ENCODE measurements around the gene TMEM91. TPM values are rescaled to one million over a fixed set of nuclear protein-coding genes. Genes with fewer than 3 reads are reported as not detected.
"Not testable (repeated sequence)": the region's sequence is repeated elsewhere in the genome, so short reads cannot be mapped to it uniquely, and the experiment has no call there.

TMEM91 gene
- 23.5 TPM for total RNA-seq

DNA sequence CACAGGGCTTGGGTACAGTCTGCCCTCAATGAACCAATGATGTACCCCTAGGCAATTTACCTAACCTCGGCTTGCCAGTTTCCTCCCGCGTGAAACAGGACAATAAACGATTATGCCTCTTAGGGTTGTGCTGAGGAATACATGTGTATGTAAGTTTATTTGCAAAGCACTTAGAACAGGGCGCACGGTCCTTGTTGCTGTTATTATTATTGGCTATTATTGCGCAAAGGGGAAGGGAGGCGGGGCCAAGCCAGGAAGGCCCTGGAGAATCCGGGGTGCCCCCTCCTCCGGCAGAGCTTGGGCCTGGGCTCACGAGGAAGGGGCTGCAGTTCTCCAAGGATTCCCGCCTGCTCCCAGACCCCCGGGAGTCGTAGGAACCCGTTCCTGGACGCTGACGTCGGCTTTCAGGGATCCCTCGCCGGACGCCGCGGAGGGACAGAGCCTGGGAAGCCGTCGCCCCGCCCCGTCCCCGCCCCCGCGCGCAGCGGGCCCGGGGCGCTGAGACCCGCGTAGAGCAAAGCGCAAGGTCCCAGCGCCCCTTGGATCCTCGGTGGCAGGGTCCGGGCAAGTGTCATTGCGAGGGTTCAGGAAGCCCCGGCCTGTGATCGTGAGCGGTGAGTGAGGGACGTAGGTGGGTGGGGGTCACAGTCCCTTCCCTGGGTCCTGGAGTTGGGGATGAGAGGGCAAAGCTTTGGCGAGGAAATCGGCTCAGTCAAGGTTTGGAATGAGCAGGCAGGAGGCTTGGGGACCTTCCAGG is at the start of gene TMEM91:
TSS of gene TMEM91 (plus strand) at position 293 of the 757 bp plus-strand sequence. CDS start 1,777 bp downstream, outside the sequence.
- DNase-seq (ENCODE audit: low spot score) (peak; percentile 71), ATAC-seq (peak; percentile 73)
- intact Hi-C loops (cut with DNase I), result no loop called here

DNA sequence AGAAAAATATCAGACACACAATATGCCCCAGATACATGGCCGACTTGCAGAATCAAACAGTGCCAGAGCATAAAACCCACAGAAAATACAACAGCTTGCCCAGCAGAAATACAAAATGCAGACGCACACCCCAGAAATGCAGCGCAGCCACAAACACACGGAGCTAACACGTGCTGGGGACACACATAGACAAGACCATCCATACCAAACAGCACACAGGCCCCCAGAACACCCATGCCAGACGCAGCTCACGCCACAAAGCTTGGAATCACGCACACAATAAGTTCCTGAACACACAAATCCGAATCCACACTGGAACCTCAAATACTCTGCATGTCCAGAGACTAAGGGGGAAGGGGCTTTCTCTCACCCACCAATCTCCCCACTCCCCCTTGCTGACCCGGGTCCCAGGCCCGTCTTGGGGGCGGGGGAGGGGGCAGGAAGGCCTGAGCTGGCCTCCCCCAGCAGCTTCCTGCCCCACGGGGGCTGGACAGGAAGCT is 49.2 kb upstream of the TMEM91 start:
- intact Hi-C loops (cut with DNase I), result no loop called here
- no peak for ATAC-seq
- DNase-seq (ENCODE audit: low spot score), result no peak

DNA sequence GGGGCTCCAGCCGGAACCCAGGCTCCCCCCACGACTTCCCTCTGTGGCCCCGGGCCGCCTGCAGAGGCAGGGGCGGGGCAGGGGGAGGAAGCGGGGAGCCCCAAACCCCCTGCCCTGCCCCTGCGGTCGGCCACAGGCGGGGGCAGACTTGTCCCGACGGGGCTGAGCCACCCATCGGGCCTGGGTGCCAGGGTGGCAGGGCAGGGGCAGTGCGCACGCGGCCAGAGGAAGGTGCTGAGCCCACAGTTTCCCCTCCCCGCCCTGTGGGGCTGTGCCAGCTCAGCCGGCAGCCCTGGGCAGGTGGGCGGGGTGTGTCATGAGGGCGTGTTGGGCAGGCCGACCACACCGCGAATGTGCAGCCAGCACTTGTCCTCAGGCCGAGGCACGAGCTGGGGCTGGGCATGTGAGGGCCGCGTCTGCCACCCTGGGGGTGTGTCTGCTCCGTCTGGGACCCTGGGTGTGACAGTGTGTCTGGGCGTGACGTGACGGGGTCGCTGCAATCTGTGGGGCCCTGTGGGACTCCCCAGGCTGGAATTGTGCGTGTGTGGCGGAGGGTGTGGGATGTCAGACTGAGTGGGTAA is 48.7 kb upstream of the TMEM91 start:
- ATAC-seq (peak; percentile 29), DNase-seq (ENCODE audit: low spot score) (peak; percentile 76)
- intact Hi-C loops (cut with DNase I), result no loop called here

DNA sequence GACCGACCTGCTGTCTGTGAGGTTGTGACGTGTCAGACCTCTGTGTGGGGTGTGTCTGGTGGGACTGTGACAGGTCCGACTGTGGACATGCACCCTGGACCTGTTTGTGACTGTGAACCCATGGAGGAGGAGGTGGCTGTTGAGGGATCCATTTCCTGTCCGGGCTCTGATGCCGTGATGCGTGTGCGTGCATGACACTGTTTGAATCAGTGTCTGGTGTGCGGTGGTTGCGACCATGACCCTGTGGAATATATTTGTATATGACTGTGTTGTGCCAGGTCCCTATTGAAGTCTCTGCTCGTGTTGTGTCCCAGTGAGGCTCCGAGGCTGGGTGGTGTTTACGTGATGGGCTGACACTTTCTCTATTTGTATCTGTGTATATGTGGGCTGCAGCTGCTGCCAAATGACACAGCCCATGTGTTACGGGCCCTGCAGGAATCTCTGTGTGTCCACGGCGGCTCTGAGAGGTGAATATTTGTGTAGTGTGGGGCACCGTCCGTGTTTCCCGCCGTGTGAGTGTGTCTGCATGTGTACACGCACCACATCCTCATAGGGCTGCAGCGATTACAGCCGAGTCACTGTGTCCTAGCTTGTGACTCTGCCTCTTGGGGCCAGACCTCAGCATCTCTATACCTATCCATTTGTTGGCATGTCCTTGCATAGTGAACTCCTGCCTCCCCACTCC is 48.0 kb upstream of the TMEM91 start:
- DNase-seq (ENCODE audit: low spot score) (no peak), ATAC-seq (peak; percentile 3)
- intact Hi-C loops (cut with DNase I), result no loop called here

DNA sequence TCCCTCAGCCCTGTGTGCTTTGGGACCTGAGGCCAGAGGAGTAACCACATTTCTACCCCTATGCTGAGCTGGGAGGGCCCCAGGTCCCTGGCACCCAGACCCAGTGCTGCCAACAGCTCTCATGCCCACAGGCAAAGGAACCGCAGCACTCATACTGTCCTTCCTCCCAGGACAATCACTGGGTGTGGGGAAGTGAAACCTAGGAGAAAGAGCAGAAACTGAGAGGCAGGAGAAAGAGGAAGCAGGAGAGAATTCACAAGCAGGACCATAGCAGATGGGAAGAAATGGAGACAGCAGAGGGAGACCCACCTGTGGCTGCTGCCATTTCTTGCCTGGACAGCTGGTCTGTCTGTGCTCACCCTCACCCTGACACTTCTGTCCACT is 47.5 kb upstream of the TMEM91 start:
- ATAC-seq, result peak; percentile 20
- DNase-seq (ENCODE audit: low spot score), result no peak
- intact Hi-C loops (cut with DNase I), result no loop called here

DNA sequence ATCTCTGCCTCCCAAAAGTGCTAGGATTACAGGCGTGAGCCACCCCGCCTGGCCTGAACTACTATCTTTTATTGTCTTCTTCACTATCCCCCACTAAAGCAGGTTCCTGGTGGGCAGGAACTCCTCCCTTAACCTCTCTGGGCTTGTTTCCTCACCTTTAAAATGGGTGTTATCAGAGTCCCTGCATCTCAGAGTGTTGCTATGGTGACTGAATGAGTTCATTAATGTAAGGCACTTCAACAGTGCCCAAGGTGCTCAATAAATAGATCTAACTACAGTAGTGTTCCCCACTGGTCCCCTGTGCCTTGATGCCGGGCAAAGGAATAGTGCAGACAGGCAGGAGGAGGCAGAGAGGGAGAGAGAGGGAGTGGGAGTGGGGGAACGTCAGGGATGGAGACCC is 45.9 kb upstream of the TMEM91 start:
- no peak for ATAC-seq
- no peak for DNase-seq (ENCODE audit: low spot score)
- intact Hi-C loops (cut with DNase I), result no loop called here

DNA sequence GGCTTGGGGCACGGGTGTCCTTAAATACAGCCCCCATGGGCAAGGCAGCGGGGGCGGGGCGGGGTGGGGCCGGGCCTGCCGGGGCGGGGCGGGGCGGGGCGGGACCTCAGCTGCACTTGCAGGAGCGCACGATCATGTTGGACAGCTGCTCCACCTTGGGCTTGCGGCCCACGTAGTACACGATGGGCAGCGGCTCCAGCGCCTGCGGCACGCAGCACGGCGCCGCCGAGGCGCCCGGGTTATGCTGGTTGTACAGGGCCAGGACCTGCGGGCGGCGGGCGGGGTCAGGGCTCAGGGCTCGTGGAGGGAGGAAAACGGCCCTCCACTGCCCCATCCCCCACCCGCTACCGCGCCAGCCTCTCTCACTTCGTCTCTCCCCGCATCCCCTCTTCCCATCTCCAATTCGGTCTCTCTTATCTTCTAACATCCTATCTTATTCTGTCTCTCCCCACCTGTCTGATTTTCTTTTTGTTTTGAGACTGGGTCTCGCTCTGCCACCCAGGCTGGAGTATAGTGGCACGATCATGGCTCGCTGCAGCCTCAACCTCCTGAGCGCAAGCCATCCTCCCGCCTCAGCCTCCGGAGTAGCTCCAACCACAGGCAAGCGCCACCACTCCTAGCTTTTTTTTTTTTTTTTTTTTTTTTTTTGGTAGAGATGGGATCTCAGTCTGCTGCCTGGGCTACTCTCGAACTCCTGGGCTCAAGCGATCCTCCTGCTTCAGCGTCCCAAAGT is 45.2 kb upstream of the TMEM91 start:
- DNase-seq (ENCODE audit: low spot score) (no peak), ATAC-seq (no peak)
- intact Hi-C loops (cut with DNase I), result no loop called here

DNA sequence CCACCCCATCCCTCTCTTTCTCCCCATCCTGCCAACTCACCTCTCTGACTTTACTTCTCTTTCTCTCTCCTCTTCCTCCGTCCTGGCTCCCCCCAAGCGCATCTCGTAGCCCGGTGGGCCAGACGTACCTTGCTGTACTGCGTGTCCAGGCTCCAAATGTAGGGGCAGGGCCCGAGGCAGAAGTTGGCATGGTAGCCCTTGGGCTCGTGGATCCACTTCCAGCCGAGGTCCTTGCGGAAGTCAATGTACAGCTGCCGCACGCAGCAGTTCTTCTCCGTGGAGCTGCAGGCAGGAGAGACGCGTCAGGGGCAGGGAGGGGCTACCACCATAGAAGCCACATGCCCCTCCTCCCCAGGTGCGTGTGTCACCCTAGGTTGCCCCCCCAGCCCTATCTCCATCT is 44.3 kb upstream of the TMEM91 start:
- intact Hi-C loops (cut with DNase I), result no loop called here
- DNase-seq (ENCODE audit: low spot score), result no peak
- ATAC-seq, result no peak

DNA sequence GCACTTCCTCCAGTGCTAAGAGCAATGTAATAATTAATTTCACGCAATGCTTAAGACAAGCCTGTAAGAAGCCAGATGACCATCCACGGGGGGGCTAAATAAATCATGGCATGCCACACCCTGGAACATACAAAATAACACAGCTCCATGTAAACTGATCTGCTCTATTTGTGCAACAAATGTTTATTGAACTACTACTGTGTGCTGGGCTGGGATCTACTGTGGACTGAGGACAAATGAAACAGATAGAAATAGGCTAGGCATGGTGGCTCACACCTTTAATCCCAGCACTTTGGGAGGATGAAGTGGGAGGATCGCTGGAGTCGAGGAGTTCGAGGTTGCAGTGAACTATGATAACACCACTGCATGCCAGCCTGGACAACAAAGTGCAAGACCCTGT is 43.9 kb upstream of the TMEM91 start:
- no peak for DNase-seq (ENCODE audit: low spot score)
- intact Hi-C loops (cut with DNase I), result no loop called here
- no peak for ATAC-seq

DNA sequence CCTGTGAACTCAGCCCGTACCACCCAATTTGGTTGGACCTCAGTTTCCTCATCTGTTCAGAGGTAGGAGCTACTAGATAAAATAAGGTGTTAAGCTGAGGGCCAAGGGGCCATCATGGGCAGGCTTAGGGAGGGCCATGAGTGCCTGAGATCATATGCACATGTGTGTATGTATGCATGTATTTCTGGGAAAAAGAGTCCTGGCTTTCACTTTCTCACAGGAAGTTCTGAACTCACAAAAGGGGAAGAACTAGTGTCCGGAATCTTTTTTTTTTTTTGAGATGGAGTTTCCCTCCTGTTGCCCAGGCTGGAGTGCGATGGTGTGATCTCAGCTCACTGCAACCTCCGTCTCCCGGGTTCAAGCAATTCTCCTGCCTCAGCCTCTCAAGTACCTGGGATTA is 41.5 kb upstream of the TMEM91 start:
- DNase-seq (ENCODE audit: low spot score), result no peak
- intact Hi-C loops (cut with DNase I), result no loop called here
- peak; percentile 45 for ATAC-seq

DNA sequence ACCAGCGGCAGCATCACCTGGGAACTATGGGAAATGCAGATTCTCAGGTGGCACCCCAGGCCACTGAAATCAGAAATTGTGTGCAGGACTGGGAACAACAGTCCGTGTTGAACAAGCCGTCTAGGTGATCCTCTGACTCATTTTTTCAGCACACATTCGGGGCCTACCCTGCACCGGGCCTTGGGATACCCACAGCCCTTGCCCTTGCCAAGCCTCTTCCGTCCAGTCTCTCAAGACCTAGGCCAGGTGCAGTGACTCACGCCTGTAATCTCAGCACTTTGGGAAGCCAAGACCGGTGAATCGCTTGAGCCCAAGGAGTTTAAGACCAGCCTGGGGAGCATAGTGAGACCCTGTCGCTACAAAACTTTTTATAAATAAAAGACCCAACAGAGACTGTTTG is 40.9 kb upstream of the TMEM91 start:
- intact Hi-C loops (cut with DNase I), result no loop called here
- no peak for ATAC-seq
- no peak for DNase-seq (ENCODE audit: low spot score)

DNA sequence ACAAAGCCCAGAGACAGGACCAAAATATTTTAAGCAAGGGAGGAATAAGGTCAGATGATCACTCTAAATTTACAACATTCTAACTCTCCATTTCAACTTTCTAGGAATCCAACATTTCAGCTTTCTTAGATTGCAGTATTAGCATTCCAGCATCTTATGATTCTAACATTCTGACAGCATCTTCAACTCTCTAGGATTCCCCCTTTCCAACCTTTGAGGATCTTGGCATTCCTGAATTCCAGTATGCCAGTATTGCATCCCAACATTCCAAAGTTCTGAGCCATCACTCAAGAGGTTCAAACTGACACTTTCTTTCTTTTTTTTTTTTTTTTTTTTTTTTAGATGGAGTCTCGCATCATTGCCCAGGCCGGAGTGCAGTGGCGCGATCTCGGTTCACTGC is 36.4 kb upstream of the TMEM91 start:
- ATAC-seq, result no peak
- intact Hi-C loops (cut with DNase I), result no loop called here
- no peak for DNase-seq (ENCODE audit: low spot score)

DNA sequence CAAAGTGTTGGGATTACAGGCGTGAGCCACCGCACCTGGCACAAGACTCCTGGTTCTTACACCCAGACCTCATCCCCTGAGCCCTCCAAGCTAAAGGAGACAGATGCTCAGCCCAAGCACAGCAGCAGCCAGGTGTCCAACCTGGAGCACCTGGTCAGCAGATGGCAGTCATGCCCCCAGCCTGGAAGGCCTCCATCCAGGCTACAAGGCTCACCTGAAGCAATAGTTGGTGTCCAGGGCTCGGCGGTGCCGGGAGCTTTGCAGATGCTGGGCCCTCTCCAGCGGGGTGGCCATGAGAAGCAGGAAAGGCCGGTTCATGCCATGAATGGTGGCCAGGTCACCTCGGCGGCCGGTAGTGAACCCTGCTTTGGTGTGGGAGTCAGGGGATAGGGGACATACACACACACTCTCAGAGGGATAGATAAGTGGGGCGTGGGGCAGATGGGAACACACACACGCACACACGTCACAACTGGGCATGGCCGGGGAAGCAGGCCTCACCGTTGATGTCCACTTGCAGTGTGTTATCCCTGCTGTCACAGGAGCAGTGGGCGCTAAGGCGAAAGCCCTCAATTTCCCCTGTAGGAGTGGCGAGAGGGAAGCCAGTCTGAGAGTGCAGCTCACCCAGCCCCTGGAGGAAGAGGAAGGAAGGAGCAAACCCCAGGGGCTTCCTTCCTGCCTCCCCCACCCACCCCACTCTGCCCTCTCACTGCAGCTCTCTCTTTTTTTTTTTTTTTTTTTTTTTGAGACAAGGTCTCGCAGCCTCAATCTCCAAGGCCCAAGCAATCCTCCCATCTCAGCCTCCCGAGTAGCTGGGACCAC is 34.5 kb upstream of the TMEM91 start:
- DNase-seq (ENCODE audit: low spot score) (no peak), ATAC-seq (no peak)
- intact Hi-C loops (cut with DNase I), result no loop called here

DNA sequence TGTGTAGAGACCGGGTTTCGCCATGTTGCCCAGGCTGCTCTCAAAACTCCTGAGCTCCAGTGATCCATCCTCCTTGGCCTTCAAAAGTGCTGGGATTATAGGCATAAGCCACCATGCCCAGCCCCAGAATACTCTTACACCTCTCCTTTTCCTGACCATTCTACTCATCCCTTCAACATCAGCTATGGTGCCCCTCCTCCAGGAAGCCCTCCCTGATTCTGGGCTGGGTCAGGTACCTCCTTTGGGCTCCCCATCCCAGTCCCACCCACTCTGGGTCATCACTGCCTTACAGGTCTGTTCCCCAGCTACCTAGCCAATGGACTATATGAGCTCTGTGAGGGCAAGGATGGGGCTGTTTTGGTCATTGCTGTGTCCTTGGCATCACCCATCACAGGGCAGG is 32.2 kb upstream of the TMEM91 start:
- ATAC-seq (no peak), DNase-seq (ENCODE audit: low spot score) (no peak)
- intact Hi-C loops (cut with DNase I), result no loop called here

DNA sequence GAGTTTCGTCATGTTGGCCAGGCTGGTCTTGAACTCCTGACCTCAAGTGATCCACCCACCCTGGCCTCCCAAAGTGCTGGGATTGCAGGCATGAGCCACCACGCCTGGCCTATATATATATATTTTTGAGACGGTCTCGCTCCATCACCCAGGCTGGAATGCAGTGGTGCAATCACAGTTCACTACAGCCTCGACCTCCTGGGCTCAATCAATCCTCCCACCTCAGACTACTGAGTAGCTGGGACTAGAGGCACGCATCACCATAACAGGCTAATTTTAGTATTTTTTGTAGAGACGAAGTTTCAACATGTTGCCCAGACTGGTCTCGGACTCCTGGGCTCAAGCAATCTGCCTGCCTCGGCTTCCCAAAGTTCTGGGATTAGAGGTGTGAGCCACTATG is 29.4 kb upstream of the TMEM91 start:
- intact Hi-C loops (cut with DNase I); ATAC-seq; DNase-seq (ENCODE audit: low spot score): not testable (repeated sequence)

DNA sequence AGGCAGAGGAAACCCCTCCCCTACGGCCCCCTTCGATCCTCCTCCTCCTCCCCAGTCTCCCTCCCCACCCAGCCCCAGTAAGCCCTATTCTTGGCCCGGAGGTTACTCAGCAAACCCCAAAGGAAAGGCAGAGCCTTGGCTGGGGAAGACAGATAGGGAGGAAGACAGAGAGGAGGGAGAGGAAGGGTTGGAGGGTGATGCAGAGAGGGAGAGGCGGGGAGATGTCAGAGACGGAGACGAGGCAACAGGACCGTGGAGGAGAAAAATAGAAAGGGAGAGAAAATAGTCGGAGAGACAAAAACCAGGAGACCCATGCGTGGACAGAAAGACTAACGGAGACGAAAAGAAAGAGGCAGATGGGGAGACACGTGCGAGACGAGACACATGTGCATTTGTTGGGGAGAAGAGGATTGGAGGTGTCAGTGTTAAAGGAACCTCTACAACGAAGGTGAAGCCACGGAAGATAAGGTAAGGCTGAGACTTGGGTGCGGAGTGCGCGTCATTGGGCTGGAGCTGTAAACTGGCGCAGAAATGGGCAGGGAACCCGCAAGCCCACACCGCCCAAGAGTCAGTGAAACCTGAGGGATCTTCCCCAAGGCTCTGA is 25.5 kb upstream of the TMEM91 start:
- ATAC-seq (no peak), DNase-seq (ENCODE audit: low spot score) (no peak)
- intact Hi-C loops (cut with DNase I), result no loop called here

DNA sequence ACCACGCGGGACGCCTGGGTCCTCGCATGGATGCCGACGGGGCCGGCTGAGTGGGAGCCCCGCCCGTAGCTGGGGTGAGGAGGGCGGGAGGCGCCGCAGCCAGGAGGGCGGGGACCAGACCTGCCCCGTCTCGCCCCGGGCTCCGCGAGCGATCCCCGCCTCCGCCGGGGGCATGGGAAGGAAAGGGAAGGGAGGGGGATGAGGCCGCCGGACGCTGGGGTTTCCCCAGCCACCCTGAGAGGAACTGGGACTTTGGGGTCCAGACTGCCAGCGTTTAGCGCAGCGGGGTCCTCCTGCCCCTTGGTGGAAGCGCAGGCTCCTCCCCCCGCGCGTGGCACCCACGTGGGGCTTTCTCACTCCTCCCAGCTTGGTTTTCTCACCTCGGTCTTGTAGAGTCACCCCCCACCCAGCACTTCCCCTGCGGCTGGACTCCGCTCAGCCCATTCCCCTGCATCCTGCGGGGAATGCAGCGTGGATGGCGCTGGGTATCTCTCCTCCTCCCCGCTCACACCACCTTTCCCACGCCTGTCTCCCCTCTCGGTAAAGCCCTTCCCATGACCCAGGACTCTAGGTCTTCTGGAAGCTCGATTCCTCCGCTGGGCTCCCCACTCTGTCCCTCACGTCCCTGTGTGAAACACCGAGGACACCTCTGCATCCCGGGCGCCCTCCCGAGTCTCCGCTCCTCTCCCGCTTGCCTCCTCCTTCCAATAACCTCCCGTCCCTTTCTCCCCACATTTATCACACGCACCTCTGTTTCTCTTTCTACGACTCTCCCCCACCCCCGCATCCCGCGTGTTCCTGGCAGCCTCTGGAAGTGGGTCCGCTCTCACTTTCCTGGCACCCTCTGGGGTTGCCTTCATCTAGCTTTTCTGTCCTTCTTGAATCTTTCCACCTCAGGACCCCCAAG is 24.7 kb upstream of the TMEM91 start:
- intact Hi-C loops (cut with DNase I), result no loop called here
- ATAC-seq (peak; percentile 64), DNase-seq (ENCODE audit: low spot score) (peak; percentile 77)

DNA sequence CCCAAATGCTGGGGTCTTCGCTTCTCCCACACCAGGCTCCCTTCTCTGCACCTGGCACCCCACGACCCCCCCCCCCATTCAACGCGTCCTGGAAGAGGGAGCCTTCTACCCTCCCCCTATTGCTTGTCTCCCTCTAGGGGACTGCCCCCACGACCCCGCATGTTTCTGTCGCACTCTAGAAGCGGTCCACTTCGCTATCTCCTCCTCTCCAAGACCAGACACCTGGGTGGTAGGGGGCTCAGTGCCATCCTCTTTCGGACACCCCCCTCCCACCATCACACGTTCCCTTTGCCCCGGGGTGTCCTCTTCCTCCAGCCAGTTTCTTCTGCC is 24.1 kb upstream of the TMEM91 start:
- intact Hi-C loops (cut with DNase I), result no loop called here
- no peak for ATAC-seq
- DNase-seq (ENCODE audit: low spot score), result no peak

Data from sciatic nerve (tissue), 2 donors.